Measurements from ENCODE around the gene TC2N.

The TC2N gene

GRCh38 chr14:91897106-91897701, 29.9 kb upstream of the TC2N start:
- TF ChIP-seq TAF1 (IDR thresholded peaks at IDR 0.05; ENCODE audit: borderline replicate concordance, insufficient read depth, low read length), result no peak
- TF ChIP-seq POLR2AphosphoS5 (IDR thresholded peaks at IDR 0.05; ENCODE audit: low read depth, low read length), result no peak
- TF ChIP-seq FOXP2 (optimal IDR thresholded peaks at IDR 0.05; ENCODE audit: borderline replicate concordance, extremely low read depth, extremely low read length, insufficient read depth), result no peak
- TF ChIP-seq SIN3A (IDR thresholded peaks at IDR 0.05; ENCODE audit: borderline replicate concordance, insufficient read depth, low read length), result no peak
- TF ChIP-seq REST (IDR thresholded peaks at IDR 0.05; ENCODE audit: insufficient read depth in 1 of 2, low read depth in 2 of 2, low read length in 2 of 2), result no peak

GRCh38 chr14:91896419-91896818, 29.1 kb upstream of the TC2N start:
- no peak for TF ChIP-seq TAF1 (IDR thresholded peaks at IDR 0.05; ENCODE audit: borderline replicate concordance, insufficient read depth, low read length)
- TF ChIP-seq FOXP2 (optimal IDR thresholded peaks at IDR 0.05; ENCODE audit: borderline replicate concordance, extremely low read depth, extremely low read length, insufficient read depth), result no peak
- TF ChIP-seq REST (IDR thresholded peaks at IDR 0.05; ENCODE audit: insufficient read depth in 1 of 2, low read depth in 2 of 2, low read length in 2 of 2), result no peak
- TF ChIP-seq POLR2AphosphoS5 (IDR thresholded peaks at IDR 0.05; ENCODE audit: low read depth, low read length), result no peak
- no peak for TF ChIP-seq SIN3A (IDR thresholded peaks at IDR 0.05; ENCODE audit: borderline replicate concordance, insufficient read depth, low read length)

- no peak for TF ChIP-seq TAF1 (IDR thresholded peaks at IDR 0.05; ENCODE audit: borderline replicate concordance, insufficient read depth, low read length)
- TF ChIP-seq FOXP2 (optimal IDR thresholded peaks at IDR 0.05; ENCODE audit: borderline replicate concordance, extremely low read depth, extremely low read length, insufficient read depth), result no peak
- no peak for TF ChIP-seq REST (IDR thresholded peaks at IDR 0.05; ENCODE audit: insufficient read depth in 1 of 2, low read depth in 2 of 2, low read length in 2 of 2)
Measured at GRCh38 chr14:91893669-91894068, 26.3 kb upstream of the TC2N start.

GRCh38 chr14:91893007-91893406, 25.7 kb upstream of the TC2N start:
- TF ChIP-seq FOXP2 (optimal IDR thresholded peaks at IDR 0.05; ENCODE audit: borderline replicate concordance, extremely low read depth, extremely low read length, insufficient read depth) (no peak), SIN3A (IDR thresholded peaks at IDR 0.05; ENCODE audit: borderline replicate concordance, insufficient read depth, low read length) (no peak), POLR2AphosphoS5 (IDR thresholded peaks at IDR 0.05; ENCODE audit: low read depth, low read length) (no peak), REST (IDR thresholded peaks at IDR 0.05; ENCODE audit: insufficient read depth in 1 of 2, low read depth in 2 of 2, low read length in 2 of 2) (no peak), TAF1 (IDR thresholded peaks at IDR 0.05; ENCODE audit: borderline replicate concordance, insufficient read depth, low read length) (no peak)

- TF ChIP-seq SIN3A (IDR thresholded peaks at IDR 0.05; ENCODE audit: borderline replicate concordance, insufficient read depth, low read length) (no peak), TAF1 (IDR thresholded peaks at IDR 0.05; ENCODE audit: borderline replicate concordance, insufficient read depth, low read length) (no peak), REST (IDR thresholded peaks at IDR 0.05; ENCODE audit: insufficient read depth in 1 of 2, low read depth in 2 of 2, low read length in 2 of 2) (no peak), POLR2AphosphoS5 (IDR thresholded peaks at IDR 0.05; ENCODE audit: low read depth, low read length) (no peak), FOXP2 (optimal IDR thresholded peaks at IDR 0.05; ENCODE audit: borderline replicate concordance, extremely low read depth, extremely low read length, insufficient read depth) (no peak)
Measured at GRCh38 chr14:91891721-91892220, 24.4 kb upstream of the TC2N start.

Data from PFSK-1 (cell line).